Panc1 (cell line): ENCODE measurements around the gene TMEM39B. TPM values are rescaled to one million over a fixed set of nuclear protein-coding genes. Genes with fewer than 3 reads are reported as not detected.
"Not testable (repeated sequence)": the region's sequence is repeated elsewhere in the genome, so short reads cannot be mapped to it uniquely, and the experiment has no call there.

Experiments
- ATAC-seq: fragments of 200-7000 bp; cut with Tn5 transposase; 2 replicates; pipeline ENCODE4 v1.9.1; 2020; ENCODE audit warnings: mild to moderate bottlenecking, moderate library complexity
- BruUV-seq: library from RNA; stranded (reverse); fragments of 400-500 nt; replicated peaks from 2 replicates; lab custom pipeline; 2021; lab: Mats Ljungman, UMichigan
- CTCF ChIA-PET: fragments of 300-600 bp; sonication (Branson Sonifier 250); formaldehyde crosslinking; loops from one replicate; lab custom pipeline; 2022; ENCODE audit warnings: antibody characterized with exemption; lab: Charles Lee
- POLR2A ChIA-PET: fragments of 300-600 bp; sonication (Branson Sonifier 250); formaldehyde crosslinking; loops from one replicate; lab custom pipeline; 2022; ENCODE audit warnings: antibody characterized with exemption; lab: Charles Lee
- DNase-seq: peaks from one replicate; pipeline ENCODE4 v3.0.0-alpha.2; 2010; ENCODE audit warnings: low read depth, low spot score
- H3K27ac ChIP-seq: 2 replicates; pipeline ENCODE4 v1.5.1; 2011; ENCODE audit warnings: mild to moderate bottlenecking, low read length, inconsistent platforms
- H3K27me3 ChIP-seq: fragments of 200-500 bp; sonication (Bioruptor generic); 2 replicates; pipeline ENCODE4 v1.6.0; 2014; ENCODE audit warnings: low read length, inconsistent platforms; ENCODE audit not compliant: control insufficient read depth, insufficient read depth
- H3K36me3 ChIP-seq: fragments of 200-500 bp; sonication (Bioruptor generic); 2 replicates; pipeline ENCODE4 v1.5.1; 2014; ENCODE audit warnings: inconsistent platforms, mild to moderate bottlenecking, low read length, moderate library complexity; ENCODE audit not compliant: control insufficient read depth, insufficient read depth
- H3K4me1 ChIP-seq: 2 replicates; pipeline ENCODE4 v1.5.1; 2011; ENCODE audit warnings: inconsistent platforms, mild to moderate bottlenecking, low read length, moderate library complexity; ENCODE audit not compliant: control insufficient read depth, insufficient read depth
- H3K4me3 ChIP-seq, 2 experiments: 2 replicates each; pipeline ENCODE4 v1.5.1; 2011 to 2012; ENCODE audit warnings: low read depth in 2 of 2, low read length in 2 of 2, mild to moderate bottlenecking in 2 of 2, inconsistent platforms in 1 of 2, moderate library complexity in 1 of 2
- H3K9me3 ChIP-seq: fragments of 200-500 bp; sonication (Bioruptor generic); 2 replicates; pipeline ENCODE4 v1.5.1; 2014; ENCODE audit warnings: low read depth, mild to moderate bottlenecking, inconsistent platforms, low read length, moderate library complexity; ENCODE audit not compliant: control insufficient read depth, insufficient read depth
- POLR2AphosphoS5 ChIP-seq: IDR thresholded peaks from 2 replicates; pipeline ENCODE4 v1.6.1; 2012; ENCODE audit warnings: mild to moderate bottlenecking, low read depth, low read length, moderate library complexity
- SIN3A ChIP-seq: IDR thresholded peaks from 2 replicates; pipeline ENCODE4 v1.6.1; 2012; ENCODE audit warnings: low read depth, mild to moderate bottlenecking, low read length, moderate library complexity, borderline replicate concordance; ENCODE audit not compliant: insufficient read depth
- in situ Hi-C: cut with HindIII; loops from 2 replicates; pipeline ENCODE4 v1.10.0; 2016; ENCODE audit warnings: low sequenced_read_pairs, low pct_unique_long_range_greater_than_20kb
- intact Hi-C: fragments of 100-400 bp; cut with micrococcal nuclease; formaldehyde crosslinking; loops from one replicate; pipeline ENCODE4 v1.10.0; 2022; ENCODE audit not compliant: unreplicated experiment
- total RNA-seq: library from RNA; stranded (reverse); gene quantifications from one replicate; pipeline ENCODE4 v1.2.1, GENCODE V29; 2021; ENCODE audit not compliant: unreplicated experiment
- TF ChIP-seq, protein P1 (sequence below), 2 experiments: IDR thresholded peaks; 2 replicates each; pipeline ENCODE4 v1.6.1; 2011 to 2012; ENCODE audit warnings: low read depth in 2 of 2, control low read depth in 1 of 2, low read length in 1 of 2, mild to moderate bottlenecking in 1 of 2, moderate library complexity in 1 of 2; ENCODE audit not compliant: insufficient read depth in 1 of 2
- TF ChIP-seq, protein P2 (sequence below): fragments of 450-650 bp; IDR thresholded peaks from 2 replicates; pipeline ENCODE4 v1.5.1; 2017; ENCODE audit warnings: mild to moderate bottlenecking

Gene TMEM39B
- total RNA-seq, 1 experiment from 2014 or later = 35.0 TPM

DNA sequence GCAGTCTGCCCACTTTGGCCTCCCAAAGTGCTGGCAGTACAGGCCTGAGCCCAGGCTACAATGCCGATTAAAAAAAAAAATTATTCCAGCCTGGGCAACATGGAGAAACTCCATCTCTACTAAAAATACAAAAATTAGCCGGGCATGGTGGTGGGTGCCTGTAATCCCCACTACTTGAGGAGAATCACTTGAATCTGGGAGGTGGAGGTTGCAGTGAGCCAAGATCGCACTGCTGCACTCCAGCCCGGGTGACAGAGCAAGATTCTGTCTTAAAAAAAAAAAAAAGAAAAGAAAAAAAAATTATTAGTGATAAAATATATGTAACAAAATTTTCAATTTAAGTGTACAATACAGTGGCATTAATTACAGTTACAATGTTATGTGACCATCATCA, 70.6 kb downstream of the TMEM39B start:
- intact Hi-C loops, H3K36me3 ChIP-seq, ATAC-seq, DNase-seq, H3K4me3 ChIP-seq, in situ Hi-C loops, H3K9me3 ChIP-seq, CTCF ChIA-PET, H3K27me3 ChIP-seq, BruUV-seq: not testable (repeated sequence)
- Histone ChIP-seq H3K27ac (peak overlapping the region; percentile 49; the same call in 1 of the 2 replicates), H3K4me1 (peaks cover 53% of the 10 kb centered on the region)
- POLR2A ChIA-PET = interaction anchor here (0.5 kb wide), 1 partner anchor 36 kb away, joined by 6 read pairs; the partner anchor contains the start of gene KPNA6

DNA sequence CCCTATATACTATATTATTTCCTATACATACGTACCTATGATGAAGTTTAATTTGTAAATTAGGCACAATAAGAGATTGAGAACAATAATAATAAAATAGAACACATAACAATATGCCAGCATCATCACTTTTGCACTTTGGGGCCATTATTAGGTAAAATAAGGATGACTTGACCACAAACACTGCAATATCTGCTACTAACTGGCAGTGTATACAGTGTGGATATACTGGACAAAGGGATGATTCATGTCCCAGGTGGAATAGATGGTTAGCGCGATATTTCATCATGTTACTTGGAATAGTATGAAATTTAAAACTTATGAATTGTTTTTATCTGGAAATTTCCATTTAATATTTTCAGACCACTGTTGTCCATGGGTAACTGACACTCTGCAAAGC, 71.3 kb downstream of the TMEM39B start:
- no peak for TF ChIP-seq POLR2AphosphoS5
- TF ChIP-seq, protein P1, sequence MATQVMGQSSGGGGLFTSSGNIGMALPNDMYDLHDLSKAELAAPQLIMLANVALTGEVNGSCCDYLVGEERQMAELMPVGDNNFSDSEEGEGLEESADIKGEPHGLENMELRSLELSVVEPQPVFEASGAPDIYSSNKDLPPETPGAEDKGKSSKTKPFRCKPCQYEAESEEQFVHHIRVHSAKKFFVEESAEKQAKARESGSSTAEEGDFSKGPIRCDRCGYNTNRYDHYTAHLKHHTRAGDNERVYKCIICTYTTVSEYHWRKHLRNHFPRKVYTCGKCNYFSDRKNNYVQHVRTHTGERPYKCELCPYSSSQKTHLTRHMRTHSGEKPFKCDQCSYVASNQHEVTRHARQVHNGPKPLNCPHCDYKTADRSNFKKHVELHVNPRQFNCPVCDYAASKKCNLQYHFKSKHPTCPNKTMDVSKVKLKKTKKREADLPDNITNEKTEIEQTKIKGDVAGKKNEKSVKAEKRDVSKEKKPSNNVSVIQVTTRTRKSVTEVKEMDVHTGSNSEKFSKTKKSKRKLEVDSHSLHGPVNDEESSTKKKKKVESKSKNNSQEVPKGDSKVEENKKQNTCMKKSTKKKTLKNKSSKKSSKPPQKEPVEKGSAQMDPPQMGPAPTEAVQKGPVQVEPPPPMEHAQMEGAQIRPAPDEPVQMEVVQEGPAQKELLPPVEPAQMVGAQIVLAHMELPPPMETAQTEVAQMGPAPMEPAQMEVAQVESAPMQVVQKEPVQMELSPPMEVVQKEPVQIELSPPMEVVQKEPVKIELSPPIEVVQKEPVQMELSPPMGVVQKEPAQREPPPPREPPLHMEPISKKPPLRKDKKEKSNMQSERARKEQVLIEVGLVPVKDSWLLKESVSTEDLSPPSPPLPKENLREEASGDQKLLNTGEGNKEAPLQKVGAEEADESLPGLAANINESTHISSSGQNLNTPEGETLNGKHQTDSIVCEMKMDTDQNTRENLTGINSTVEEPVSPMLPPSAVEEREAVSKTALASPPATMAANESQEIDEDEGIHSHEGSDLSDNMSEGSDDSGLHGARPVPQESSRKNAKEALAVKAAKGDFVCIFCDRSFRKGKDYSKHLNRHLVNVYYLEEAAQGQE (IDR thresholded peaks at IDR 0.05; ENCODE audit: insufficient read depth in 1 of 2, low read depth in 2 of 2, low read length in 1 of 2) = no peak
- no peak for TF ChIP-seq SIN3A
- TF ChIP-seq, protein P2, sequence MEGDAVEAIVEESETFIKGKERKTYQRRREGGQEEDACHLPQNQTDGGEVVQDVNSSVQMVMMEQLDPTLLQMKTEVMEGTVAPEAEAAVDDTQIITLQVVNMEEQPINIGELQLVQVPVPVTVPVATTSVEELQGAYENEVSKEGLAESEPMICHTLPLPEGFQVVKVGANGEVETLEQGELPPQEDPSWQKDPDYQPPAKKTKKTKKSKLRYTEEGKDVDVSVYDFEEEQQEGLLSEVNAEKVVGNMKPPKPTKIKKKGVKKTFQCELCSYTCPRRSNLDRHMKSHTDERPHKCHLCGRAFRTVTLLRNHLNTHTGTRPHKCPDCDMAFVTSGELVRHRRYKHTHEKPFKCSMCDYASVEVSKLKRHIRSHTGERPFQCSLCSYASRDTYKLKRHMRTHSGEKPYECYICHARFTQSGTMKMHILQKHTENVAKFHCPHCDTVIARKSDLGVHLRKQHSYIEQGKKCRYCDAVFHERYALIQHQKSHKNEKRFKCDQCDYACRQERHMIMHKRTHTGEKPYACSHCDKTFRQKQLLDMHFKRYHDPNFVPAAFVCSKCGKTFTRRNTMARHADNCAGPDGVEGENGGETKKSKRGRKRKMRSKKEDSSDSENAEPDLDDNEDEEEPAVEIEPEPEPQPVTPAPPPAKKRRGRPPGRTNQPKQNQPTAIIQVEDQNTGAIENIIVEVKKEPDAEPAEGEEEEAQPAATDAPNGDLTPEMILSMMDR = no peak
- ChIA-PET POLR2A (no interaction called here), CTCF (no interaction called here)
- Histone ChIP-seq H3K27ac (no peak overlapping the region), H3K4me1 (peaks cover 46% of the 10 kb centered on the region), H3K27me3 (no peaks in the 10 kb centered on the region), H3K9me3 (no peaks in the 10 kb centered on the region), H3K36me3 (no peaks in the 10 kb centered on the region), H3K4me3 (no peak overlapping the region)
- intact Hi-C loops (no loop called here), in situ Hi-C loops (no loop called here)
- ATAC-seq (no peak), DNase-seq (no peak)
- BruUV-seq = no TSS peak

DNA sequence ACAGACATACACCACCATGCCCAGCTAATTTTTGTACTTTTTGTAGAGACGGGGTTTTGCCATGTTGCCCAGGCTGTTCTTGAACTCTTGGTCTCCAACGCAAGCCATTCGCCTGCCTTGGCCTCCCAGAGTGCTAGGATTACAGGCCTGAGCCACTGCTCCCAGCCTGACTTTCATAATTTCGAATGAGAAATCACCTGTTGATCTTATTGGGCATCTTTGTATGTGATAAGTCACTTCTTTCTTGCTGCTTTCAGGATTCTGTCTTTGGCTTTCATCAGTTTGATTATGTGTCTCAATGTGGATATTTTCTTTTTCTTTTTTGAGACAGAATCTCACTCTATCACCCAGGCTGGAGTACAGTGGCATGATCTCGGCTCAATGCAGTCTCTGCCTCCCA, 75.1 kb downstream of the TMEM39B start:
- H3K4me3 ChIP-seq, BruUV-seq, H3K36me3 ChIP-seq, H3K27ac ChIP-seq, CTCF ChIA-PET, intact Hi-C loops, DNase-seq, ATAC-seq, H3K9me3 ChIP-seq, H3K27me3 ChIP-seq, in situ Hi-C loops: not testable (repeated sequence)
- POLR2A ChIA-PET = interaction anchor here (0.7 kb wide), 1 partner anchor 24 kb away, joined by 18 read pairs; no protein-coding TSS in a partner anchor
- peaks cover 19% of the 10 kb centered on the region for H3K4me1 ChIP-seq
